ENCODE results near the gene FGFR1OP2.

GRCh38 chr12:27001663-27002062 is 63.4 kb downstream of the FGFR1OP2 start:
- TF ChIP-seq CTCF (IDR thresholded peaks at IDR 0.05) (no peak), EP300 (IDR thresholded peaks at IDR 0.05; ENCODE audit: low read depth) (no peak)

Measured in transverse colon (tissue), 3 donors.